Middle frontal gyrus (tissue), 1 donor: ENCODE data around the gene GTPBP6.
"Not testable (repeated sequence)": the region's sequence is repeated elsewhere in the genome, so short reads cannot be mapped to it uniquely, and the experiment has no call there.

ENCODE experiments used
- DNase-seq: peaks from one replicate; pipeline ENCODE4 v3.0.0-alpha.2; 2015; ENCODE audit warnings: low spot score; ENCODE audit errors: extremely low spot score

Gene GTPBP6

DNA sequence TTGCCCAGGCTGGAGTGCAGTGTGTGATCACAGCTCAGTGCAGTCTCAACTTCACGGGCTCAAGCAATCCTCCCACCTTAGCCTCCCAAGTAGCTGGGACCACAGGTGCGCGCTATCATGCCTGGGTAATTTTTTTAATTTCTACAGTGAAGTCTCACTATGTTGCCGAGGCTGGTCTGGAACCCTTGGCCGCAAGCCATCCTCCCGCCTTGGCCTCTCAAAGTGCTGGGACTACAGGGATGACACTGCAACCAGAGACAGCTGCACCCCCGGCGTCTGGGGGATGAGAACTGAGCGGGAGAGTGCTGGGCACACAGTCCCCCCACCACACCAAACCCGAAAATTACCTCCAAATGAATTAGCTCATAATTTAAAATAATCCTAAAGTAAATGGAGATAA lies 33.1 kb upstream of the GTPBP6 start:
- DNase-seq = no peak

DNA sequence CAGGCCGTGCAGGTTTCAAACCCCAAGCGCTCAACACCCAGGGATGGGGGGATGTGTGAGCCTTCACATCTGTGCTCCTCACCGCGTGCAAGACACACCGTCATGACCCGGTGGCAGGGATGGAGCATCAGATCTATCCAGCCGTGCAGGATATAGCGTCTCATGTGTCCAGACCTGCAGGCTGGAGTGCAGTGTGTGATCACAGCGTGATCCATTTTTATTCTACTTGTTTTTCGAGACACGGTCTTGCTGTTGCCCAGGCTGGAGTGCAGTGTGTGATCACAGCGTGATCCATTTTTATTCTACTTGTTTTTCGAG lies 32.7 kb upstream of the GTPBP6 start:
- not testable (repeated sequence) for DNase-seq

DNA sequence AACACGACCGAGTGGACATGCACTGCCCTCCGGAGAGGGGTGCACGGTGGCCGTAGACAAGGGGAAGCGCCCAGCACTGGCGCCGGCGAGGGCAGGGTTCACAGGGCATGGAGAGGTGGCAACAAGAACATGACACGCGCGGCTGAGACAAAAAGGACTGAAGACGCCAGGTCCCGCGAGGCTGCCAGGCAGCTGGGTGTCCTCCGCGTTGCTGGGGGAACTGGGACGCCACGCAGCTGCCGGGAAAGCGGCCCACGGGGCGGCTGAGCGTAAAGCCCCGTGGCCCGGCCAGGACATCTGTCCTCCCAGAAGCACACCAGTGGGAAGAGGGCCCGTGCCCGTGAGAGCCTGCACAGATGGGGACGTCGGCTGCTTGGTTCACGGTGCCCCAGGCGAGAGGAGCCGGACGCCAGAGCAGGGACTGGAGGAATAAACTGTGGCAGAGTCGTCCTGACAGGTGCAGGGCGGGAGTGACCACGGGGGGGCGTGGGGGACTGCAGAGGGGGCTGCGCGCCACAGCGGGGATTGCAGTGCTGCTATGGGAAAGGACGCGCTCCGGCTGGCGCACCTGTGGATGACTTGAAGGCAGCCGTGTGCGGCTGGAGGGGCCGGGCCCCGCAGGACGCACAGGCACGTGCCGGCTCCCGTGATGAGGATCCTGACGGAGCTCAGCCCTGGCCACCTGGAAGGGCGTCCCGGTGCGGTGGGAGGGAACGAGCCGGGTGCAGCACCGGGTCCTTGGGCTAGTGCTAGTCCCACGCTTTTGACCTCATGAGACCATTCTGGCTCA lies 32.1 kb upstream of the GTPBP6 start:
- no peak for DNase-seq

DNA sequence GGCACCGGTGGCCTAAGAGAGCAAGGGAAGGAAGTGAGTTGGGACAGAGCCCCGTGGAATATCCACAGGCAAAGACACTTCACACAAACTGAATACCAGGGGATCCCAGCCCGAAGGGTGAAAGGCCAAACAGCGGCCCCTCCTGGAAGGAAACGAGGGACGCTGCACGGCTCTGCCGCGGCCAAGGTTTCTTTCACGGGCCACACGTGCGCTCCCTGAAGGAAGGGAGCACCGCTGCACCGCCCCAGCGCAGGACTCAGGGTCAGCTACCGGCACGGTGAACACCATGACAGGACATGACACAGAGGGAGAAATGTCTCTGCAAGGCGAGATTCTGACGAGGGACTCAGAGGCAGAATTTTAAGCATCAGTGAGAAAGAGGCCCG lies 31.5 kb upstream of the GTPBP6 start:
- DNase-seq = no peak

DNA sequence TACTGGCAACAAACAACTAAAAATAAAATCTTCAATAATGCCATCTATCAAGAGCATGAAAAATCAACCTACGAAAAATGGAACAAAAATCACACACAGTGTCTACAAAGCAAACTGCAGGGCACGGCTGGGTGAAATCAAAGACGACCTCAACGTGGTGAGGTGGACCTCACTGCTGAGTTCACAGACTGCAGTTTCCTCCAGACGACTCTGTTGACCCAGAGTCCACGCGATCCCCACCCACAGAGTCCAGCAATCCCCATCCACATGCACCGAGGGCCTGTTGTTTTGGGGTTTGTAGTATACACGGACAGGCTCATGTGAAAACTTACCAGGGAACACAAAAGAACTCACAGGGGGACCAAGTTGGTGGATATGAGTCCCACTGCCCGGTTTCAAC lies 31.1 kb upstream of the GTPBP6 start:
- no peak for DNase-seq

DNA sequence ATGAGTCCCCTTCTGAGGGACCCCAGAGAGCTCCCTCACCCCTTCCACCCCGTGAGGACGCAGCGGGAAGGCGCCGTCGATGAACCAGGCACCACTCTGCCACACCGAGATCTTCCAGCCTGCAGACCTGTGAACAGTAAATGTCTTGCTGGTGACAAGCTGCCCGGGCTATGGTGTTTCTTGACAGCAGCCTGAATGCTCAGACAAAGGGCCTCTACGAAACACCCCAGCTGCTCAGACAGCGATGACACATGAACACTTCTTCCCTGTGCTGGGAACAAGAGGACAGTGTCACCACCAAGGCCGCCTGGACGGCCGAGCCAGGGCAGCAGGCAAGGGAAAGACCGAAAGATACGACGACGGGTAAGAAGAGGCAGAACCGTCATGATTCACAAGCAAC lies 30.6 kb upstream of the GTPBP6 start:
- DNase-seq = peak; percentile 53

DNA sequence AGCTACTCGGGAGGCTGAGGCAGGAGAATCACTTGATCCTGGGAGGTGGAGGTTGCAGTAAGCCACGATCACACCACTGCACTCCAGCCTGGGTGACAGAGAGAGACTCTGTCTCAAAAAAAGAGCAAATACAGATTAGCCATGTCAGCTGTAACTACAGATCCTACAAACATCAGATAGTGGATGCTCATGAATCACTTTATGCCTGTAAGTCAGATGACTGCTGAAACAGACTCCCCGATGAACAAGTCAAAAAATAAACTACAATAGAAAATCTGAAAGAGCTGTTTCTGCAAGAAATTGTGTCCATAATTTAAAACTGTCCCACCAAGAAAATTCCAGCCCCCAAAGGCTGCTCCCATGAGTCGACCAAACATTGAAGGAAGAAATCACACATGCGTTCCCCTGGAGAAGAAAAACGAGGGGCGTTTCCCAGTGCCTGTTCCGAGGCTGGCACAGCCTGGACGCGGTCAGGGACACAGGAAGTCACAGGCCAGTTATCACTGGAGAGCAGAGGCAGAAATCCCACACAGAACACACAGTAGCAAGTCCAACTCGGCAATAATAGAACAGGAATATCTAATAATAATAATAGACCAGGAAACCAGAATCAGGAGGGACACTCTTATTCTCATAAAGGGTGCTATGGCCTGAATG lies 30.0 kb upstream of the GTPBP6 start:
- DNase-seq = no peak

DNA sequence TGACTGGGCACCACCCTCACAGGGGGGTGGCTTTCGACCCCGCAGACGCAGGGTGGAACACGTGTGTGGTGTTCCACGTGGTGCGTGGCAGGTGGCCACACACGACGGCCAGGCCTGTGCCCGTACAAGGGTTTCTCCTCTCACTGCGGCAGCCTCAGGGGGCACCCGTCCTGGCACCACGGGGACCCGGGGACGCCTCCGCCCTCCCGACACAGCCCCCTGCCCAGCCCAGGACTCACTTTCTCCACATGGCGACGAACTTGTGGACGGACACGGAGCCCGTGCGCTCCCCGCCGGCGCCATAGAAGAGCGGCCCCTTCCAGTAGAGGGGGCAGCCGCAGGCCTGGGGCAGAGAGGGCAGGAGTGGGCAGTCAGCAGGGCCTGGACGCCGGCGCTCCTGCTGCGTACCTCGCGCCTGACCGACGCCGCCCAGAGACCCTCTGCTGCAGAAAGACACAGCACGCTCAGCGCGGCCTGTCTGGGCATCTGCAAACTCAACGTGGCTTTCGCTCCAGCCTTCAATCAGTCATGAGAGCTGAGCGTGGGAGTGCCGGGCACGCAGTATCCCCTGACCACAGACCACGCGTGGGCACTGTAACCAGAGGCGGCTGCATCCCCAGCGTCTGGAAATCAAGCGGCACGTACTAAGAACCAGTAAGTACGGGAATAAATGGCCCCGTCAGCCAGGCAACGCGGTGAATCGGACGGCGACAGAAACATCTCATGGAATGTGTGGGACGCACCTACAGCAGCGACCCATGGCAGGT lies 28.9 kb upstream of the GTPBP6 start:
- no peak for DNase-seq

DNA sequence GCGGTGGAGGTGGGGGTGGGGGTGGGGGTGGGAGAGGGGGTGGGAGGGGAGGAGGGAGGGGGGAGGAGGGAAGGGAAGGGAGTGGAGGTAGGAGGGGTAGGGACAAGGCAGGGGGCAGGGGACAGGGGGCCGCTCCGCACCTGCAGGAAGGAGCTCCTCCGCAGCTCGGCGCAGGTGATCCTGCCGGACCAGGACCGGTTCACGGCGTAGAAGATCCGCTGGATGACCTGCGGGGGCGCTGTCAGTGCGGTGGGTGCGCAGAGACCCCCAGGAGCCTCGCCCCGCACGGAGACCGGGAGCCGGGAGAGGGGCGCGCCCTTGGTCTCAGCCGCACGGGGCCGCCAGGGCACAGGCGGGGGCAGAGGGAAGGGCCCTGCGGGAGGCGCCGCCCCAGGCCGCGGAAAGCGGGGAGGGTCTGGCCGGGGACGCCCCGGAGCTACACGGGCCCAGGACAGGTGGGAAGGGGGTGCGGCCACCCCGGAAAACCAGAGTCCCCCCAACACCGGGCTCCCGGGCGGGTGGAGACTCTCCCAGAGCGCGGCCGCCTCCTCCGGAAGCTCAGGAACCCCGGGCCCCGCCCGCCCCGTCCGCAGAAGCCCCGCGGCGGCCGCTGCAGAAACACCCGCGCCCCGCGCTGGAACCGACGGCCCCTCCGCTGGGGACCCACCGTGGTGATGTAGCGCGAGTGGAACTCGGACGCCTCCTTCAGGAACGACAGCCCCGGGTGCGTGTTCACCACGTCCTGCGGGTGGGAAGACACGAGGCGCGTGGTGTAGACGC lies 27.6 kb upstream of the GTPBP6 start:
- DNase-seq = no peak

DNA sequence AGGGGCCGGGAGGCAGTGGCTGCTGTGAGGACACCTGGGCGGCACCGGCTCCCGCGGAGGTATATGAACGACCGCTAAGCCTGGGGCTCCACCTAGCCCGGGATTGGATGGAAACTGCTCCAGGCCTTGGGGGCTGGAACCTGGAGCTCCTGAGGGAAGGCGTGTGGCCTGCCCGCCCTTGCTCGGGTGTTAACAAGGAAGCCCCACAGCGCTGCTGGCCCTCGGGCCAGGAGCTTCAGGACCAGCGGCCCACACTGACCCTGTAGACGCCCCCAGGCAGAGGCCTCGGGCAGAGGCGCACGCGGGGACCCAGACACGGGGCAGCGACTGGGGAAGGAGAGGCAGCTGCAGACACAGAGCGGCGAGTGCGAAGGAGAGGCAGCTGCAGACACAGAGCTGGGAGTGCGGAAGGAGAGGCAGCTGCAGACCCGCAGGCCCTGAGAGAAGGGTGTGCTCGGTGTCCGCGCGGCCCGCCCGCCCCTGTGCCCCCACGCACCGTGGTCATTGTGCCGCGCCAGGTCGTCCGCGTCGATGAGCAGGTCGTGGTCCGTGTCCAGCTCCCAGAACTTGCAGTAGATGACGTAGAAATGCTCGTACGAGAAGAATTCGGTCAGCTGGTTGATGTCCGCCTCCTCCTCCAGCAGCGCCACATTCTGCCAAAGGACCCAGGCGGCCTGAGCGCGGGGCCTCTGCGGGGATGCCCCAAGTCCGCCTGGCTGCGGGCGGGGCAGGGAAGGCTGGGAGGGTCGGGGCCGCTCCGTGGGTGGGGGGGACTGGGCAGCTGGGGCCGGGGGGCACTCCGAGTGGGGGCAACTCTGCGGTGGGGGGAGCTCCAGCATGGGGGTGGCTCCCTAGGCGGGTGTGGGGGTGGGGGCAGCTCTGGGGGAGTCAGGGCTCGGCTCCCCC lies 26.7 kb upstream of the GTPBP6 start:
- no peak for DNase-seq

DNA sequence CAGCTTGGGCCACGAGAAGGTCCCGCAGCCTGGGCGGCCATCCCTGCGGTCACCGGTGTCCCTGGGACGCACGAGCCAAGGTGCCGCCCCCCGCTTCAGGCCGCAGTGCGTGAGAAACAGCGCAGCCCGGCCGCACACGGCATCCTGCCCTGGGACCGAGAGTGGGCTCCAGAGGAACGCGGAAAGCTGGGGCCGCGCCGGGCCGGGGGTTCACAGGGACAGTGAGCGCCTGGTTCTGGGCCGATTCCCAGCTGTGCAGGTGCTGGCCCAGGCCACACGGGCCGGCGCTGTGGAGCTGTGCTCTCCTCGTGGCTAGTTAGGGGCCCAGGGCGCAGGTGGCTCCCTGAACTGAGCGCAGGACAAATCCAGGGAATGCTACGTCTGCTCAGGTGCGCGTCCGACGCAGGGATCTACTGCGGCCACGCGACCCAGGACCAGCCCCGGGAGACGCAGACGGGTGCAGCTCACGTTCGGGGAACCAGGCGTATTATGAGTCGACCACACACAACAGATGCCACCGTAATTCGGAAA lies 25.8 kb upstream of the GTPBP6 start:
- no peak for DNase-seq

DNA sequence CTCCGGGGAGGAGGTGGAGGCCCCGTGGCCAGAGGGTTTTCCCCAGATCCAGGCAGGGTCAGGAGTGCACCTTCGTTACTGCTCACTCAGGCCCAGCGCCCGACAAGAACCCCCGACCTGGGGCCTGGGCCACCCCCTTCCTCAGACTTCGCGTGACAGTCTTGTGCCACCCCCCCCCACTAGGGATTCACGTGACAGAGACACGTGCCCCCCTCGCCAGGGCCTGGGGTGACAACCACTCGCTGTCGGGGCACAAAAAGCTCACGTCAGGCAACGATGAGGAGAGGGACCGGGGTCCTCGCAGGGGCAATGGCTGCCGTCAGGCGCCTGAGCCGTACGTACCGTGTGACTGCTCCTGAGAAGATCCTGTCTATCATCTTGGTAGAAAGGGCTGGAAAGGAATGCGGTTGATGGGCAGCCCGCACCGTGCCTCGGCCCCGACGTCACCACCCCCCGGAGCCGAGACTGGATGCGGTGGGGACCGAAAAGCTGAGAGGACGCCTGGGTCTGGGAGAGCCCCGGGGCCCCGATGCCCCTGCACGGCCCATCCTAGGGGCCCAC lies 23.0 kb upstream of the GTPBP6 start:
- no peak for DNase-seq

DNA sequence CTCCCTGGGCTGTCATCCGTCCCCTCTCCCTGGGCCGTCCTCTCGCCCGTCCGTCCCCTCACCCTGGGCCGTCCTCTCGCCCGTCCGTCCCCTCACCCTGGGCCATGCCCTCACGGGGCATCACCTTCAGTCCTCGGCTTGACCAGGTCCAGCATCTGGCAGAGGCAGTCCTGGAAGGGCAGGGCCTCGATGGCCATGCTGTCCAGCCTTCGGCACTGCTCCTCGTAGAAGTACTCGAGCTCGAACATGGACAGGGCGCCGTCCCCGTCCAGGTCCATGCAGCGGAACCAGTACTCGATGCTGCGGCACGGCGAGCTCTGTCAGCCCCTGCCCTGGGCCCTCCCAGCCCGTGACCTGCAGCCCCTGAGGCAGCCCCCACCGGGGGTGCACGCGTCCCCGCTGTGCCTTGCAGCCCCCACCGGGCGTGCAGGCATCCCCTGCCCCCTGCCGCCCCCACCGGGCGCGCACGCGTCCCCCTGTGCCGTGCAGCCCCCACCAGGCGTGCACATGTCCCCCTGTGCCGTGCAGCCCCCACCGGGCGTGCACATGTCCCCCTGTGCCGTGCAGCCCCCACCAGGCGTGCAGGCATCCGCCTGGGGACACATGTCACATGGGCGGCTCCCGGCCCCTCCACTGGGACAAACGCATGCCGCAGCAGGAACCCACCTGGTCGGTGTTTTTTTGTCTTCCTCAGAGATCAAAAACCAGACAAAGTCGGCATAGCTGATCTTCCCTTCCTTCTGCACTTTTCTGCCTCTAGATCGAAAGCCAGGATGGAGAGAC lies 22.2 kb upstream of the GTPBP6 start:
- no peak for DNase-seq

DNA sequence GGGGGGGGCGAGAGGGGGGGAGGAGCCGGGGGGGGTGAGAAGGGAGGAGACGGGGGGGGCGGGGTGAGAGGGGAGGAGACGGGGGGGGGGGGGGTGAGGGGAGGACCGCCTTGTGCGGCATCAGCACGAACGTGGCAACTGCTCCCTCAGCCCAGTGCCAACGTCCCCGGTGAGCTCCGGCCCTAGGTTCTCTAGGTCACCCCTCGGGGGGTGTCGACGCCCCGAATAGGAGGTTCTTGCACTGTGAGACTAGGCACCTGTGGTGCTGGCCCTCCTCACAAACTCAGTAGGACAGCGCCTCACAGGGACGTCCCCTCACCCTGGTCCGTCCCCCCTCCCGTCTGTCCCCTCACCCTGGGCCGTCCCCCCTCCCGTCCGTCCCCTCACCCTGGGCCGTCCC lies 21.5 kb upstream of the GTPBP6 start:
- no peak for DNase-seq

DNA sequence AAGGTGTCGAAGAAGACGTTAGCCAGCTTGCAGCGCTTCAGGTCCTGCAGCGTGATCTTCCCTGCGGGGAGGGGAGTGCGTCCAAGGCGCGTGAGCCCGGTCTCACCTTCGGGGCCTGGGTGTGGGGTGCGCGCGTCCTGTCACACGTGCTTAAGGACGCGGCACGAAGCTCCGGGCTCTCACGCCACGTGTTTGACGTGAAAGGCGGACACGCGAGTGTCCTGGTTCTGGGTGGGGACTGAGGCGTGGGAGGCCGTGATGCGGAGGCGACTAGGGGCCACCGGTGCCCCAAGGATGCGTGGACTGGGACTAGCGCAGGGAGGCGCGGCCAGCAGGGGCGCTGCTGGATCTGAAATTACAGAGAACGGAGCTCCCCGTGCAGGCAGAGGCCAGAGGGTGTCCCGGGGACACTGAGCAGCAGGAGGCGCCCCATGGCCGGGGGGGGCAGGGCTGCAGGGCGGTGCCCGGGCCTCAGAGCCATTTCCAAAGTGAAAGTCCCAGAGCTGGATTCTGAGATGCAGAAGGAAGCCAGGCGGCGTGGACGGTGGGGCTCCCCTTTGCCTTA lies 20.3 kb upstream of the GTPBP6 start:
- DNase-seq = no peak

DNA sequence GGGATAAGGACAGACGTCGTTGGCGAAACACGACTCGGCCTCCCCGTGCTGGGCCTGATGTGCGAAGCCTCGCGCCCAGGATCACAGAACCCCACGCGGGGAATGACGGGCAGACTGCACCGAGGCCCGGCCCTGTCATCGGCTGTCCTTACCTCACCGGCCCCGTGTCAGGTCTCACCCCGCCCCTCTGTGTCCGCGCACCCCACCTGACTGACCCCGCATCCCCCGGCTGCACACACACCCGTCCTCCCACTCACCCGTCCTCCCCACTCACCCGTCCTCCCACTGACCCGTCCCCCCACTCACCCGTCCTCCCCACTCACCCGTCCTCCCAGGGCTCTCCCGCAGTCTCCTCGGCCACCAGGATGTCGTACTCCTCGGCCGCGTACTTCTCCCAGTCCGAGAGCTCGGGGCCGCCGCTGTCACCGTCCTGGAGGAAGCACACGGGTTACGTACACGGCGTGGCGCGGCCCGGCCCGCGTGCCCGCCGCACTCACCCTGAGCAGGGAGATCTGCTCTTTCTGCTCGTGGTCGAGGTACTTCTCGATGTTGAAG lies 19.8 kb upstream of the GTPBP6 start:
- no peak for DNase-seq

DNA sequence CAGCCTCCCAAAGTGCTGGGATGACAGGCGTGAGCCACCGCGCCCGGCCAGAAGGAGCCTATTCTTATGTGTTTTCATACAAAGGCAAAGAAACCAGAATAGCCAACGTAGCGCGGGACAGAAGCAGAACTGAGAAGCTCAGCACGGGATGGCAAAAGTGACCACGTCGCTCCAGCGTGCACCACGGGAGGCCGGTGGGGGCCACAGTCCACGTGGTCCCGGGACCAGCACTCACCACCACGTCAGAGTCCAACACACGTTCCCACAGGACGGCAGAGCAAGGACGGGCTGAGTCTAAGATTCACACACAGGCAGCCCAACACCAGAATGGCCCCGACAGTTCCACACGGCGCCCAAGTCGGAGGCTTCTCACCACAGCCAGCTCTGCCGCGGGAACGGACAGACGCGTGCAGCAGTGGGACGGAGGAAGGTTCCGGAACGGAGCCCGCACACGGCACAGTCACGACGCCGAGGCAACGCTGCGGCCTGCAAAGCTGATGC lies 18.8 kb upstream of the GTPBP6 start:
- DNase-seq = no peak

DNA sequence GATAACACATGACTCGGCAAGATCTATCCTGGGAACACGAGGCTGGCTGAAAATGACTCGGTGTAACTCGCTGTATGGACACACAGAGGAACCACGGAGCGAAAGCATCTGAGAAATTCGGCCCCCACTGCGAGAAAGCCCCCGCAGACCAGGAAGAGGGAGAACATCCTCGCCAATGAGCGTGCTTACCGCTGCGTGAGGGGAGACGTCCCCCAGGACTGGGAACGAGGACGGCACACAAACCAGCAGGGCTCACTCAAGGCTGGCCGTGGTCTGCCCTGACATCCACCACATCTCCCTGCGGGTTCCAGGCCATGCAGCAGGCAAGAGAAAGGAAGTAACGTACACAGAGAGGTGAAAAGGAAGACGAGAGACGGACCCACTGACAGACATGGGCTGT lies 17.6 kb upstream of the GTPBP6 start:
- no peak for DNase-seq

DNA sequence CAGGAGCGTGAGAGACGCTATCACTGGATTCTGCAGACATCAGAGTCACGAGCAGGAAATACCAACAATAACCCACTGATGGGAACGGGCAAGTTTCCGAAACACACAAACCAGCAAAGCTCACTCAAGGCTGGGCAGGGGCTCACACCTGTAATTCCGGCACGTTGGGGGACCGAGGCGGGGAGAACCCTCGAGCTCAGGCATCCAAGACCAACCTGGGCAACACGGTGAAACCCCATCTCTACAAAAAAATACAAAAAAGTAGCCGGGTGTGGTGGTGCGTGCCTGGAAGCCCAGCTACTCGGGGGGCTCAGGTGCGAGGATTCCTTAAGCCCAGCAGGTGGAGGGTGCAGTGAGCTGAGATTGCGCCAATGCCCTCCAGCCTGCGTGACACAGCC lies 17.2 kb upstream of the GTPBP6 start:
- DNase-seq = no peak
